GM18907 (cell line): ENCODE measurements around the gene KIFC3.
"Not testable (repeated sequence)": the region's sequence is repeated elsewhere in the genome, so short reads cannot be mapped to it uniquely, and the experiment has no call there.

Experiments used
- ATAC-seq: cut with Tn5 transposase; IDR thresholded peaks from one replicate; pipeline ENCODE4 v1.9.1; 2021; ENCODE audit warnings: mild to moderate bottlenecking, moderate library complexity; ENCODE audit not compliant: unreplicated experiment

Gene KIFC3

DNA sequence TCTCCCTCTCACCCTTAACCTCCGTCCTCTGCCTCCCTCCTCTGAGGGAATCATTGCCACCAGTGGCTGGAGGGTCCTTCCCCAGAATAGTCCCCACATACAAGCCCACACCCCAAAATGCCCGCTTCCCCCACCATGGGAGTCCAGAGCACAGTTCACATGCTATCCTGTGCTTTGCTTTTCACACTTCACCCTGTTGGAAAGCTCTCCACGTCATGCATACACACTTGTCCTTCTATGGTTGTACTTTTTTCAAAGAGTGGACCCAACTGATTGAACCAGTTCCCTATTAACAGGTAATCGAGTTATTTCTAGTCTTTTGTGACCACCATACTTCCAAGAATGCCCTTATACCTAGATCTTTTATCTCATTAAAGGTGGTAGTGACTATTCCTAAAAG lies 23.8 kb upstream of the KIFC3 start:
- ATAC-seq, result no peak

DNA sequence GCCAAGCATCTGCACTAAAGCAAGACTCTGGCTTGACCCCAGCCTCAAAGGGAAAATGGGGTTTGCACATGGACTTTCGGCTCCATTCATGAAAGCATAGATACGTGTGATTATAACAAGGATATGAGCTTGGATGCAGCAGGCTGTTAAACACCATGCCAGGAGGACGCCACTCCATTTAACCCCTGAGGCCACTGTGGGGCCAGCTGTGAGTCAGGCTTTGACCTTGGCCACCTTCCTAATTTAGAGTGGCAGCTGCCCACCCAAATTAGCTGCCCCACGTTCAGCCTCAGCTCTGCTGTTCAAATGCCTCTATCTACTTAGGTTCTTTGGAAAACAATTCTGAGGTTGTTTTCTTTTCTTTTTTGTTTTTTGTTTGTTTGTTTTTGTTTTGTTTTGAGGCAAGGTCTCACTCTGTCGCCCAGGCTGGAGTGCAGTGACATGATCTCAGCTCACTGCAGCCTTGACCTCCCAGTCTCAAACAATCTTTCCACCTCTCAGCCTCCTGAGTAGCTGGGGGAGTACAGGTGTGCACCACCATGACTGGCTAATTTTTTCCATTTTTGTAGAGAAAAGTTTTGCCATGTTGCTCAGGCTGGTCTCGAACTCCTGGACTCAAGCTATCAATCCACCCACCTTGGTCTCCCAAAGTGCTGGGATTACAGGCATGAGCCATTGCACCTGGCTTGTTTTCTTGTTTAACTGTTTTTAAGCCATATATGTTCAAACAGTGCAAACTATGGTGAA lies 23.2 kb upstream of the KIFC3 start:
- ATAC-seq, result no peak

DNA sequence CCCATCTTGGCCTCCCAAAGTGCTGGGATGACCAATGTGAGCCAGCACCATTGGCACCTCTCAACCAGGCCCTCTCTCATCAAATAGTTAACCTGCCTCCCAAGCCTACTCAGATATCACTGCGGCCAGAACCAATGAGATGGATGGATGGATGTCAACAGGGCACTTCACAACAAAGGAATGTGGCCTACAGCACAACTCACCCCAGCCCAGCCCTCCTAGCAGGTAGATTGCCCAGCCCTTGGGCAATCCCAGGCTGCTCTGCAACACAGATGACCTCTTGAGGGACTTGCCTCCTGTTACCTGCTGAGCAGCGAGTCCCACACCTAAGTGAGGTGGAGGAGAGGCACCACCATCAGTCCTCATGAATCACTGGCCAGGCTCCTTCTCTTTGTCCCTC lies 22.6 kb upstream of the KIFC3 start:
- no peak for ATAC-seq

DNA sequence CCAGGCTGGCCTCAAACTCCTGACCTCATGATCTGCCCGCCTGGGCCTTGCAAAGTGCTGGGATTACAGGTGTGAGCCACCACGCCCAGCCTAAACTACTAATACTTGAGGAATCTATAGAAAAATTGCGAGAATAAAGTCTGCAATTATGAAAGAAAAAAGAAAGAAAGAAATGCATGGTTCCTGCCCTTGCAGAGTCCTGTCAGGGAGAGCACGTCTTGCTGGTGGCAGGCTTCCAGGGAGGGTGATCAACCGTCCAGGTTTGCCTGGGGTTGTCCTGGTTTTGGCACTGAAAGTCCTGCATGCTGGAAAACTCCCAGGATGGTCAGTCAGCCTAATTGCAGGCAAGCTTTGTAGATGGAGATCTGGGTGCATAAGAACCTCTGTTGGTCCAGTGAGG lies 21.5 kb upstream of the KIFC3 start:
- ATAC-seq, result no peak

DNA sequence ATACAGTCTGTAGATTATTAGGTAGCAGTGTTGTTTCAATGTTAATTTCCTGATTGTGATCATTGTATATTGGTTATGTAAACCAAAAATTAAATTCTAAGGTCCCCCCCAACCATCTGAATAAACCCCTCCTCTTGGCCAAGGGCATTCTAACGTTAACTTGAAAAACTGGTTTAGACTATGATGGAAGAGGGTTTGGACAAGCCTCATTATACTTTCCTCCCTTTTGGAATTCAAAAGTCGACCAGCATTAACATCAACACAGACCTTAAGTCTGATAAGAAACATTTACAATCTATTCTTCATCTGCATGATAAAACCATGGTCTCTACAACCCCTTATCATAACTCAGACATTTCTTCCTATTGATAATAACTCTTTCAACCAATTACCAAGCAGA lies 20.6 kb upstream of the KIFC3 start:
- ATAC-seq, result no peak

GRCh38 chr16:57822018-57822553 lies 19.8 kb upstream of the KIFC3 start:
- ATAC-seq, result no peak

GRCh38 chr16:57821149-57821971 lies 19.1 kb upstream of the KIFC3 start:
- ATAC-seq, result no peak

GRCh38 chr16:57818377-57819064 lies 16.2 kb upstream of the KIFC3 start:
- no peak for ATAC-seq

- ATAC-seq, result no peak
These were observed 15.4 kb upstream of the KIFC3 start for GRCh38 chr16:57817680-57818079.

- peak; percentile 46 for ATAC-seq
These were observed 13.9 kb upstream of the KIFC3 start for GRCh38 chr16:57815987-57816745.

- ATAC-seq, result no peak
These were observed 12.6 kb upstream of the KIFC3 start for GRCh38 chr16:57814896-57815295.

DNA sequence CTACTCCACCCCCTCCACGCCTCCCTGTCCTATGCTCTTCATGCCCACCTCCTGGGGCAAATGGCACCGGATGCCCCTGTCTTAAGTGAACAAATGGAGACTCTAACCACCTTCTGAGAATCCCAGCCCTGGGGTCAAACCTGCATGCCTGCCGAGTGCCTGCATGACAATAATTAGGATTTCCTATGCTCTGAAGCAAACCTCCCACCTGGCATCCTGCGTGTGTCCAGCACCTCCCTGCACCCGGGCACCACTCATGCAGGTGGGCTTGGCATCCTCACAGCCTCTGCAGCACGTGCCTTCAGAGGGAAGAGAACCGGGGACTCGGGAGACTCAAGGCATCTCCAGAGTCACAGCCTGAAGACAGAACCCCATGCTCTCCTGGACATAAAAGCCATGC lies 11.2 kb upstream of the KIFC3 start:
- ATAC-seq, result no peak

GRCh38 chr16:57811340-57811739 lies 9.0 kb upstream of the KIFC3 start:
- ATAC-seq, result not testable (repeated sequence)

GRCh38 chr16:57810197-57811031 lies 8.1 kb upstream of the KIFC3 start:
- peak; percentile 99 for ATAC-seq

DNA sequence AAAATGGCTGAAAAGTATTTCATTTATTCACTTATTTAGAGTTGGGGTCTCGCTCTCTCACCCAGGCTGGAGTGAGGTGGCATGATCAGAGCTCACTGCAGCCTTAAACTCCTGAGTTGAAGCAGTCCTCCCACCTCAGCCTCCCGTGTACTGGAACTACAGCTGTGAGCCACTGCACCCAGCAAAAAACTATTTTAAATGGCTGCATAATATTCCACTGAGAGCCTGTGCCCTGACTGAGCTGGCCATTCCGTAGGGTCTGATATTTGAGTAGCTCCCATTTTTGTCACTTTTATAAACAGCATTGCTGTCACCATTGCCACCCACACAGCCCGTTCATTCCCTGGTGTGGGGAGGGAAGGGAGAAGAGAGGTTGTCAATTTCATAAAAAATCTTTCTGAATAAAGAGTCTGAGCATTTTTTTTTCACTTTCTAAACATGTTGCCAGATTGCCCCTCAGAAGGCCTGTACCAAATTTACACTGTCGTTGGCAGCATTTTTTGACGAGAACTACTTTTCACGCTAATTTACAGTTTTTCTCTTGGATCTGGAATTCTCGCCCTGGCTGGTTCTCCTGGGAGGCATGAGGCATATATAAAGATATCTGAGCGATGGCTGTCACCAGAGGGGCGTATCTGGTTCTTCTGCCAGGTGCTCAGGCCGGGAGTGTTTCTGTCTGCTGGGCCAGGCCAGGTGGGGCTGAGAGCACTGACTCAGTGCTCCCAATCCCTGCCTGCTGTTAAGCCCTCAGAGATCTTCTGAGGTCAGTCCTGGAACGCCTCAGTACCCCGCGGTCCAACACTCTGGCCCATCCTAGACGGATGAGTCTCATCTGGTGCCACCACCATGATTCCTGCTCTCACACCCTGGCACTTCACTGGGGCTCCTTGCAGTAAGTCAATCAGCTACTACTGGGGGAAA lies 7.2 kb upstream of the KIFC3 start:
- ATAC-seq, result peak; percentile 23

GRCh38 chr16:57808589-57809228 lies 6.4 kb upstream of the KIFC3 start:
- ATAC-seq, result no peak

GRCh38 chr16:57807968-57808528 lies 5.8 kb upstream of the KIFC3 start:
- ATAC-seq, result no peak
